ENCODE results near the gene VDAC1.
"Not testable (repeated sequence)": the region's sequence is repeated elsewhere in the genome, so short reads cannot be mapped to it uniquely, and the experiment has no call there.

VDAC1 gene

DNA sequence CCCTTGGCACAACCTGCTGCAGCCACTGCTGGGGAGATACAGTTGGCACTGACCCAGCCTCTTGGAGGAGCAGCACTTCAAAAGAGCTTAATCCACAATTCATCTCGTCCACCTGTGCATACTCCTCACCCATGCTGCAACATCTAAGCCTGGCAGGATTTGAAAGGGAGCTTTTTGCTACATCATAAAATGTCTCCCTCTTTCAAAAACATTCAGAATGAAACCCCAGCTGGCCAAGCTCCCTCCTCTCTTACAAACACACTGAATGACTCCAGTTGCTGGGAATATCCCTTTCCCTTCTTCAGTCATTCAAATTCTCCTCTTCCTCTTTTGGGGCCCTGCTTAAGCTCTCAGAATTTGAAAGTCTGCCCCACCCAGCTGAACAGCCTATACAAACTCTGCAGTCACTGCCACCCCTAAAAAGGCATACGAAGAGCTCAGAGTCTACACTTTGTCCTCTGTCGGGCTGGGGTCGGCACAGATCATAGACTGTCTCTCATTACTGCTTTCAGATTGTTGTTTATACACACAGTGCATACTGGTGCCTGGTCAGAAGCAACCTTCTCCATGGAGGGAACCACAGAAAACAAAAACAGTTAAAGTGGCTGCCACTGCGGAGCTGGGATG, 27.5 kb downstream of the VDAC1 start:
- Histone ChIP-seq H3K4me1 (ENCODE audit: control insufficient read depth, low read length) (no peaks in the 10 kb centered on the region), H3K4me2 (ENCODE audit: low read length) (no peak overlapping the region), H3K9me3 (ENCODE audit: control insufficient read depth, insufficient read depth, low read length) (no peaks in the 10 kb centered on the region), H4K20me1 (ENCODE audit: control insufficient read depth, insufficient read depth, low read depth, low read length) (peaks cover 8% of the 10 kb centered on the region; the same call in 1 of the 2 replicates), H3K4me3 (ENCODE audit: low read length) (no peak overlapping the region), H3K36me3 (ENCODE audit: control insufficient read depth, low read length) (peaks cover 88% of the 10 kb centered on the region), H3F3A (ENCODE audit: control insufficient read depth, insufficient read depth) (peaks cover 29% of the 10 kb centered on the region), H3K27me3 (ENCODE audit: control insufficient read depth, low read length) (no peaks in the 10 kb centered on the region), H3K27ac (ENCODE audit: low read depth, low read length) (no peak overlapping the region), H3K79me2 (ENCODE audit: control insufficient read depth, low read length) (peaks cover 28% of the 10 kb centered on the region), H3K9me2 (replicated peaks; ENCODE audit: control insufficient read depth, low read length) (no peaks in the 10 kb centered on the region)
- TF ChIP-seq CTCF (IDR thresholded peaks at IDR 0.05; ENCODE audit: low read depth, low read length, poor library complexity, severe bottlenecking) (no peak), EZH2phosphoT487 (IDR thresholded peaks at IDR 0.05; ENCODE audit: borderline replicate concordance, low read length) (no peak)

- H4K20me1 ChIP-seq (ENCODE audit: control insufficient read depth, insufficient read depth, low read depth, low read length) = not testable (repeated sequence)
- H3K36me3 ChIP-seq (ENCODE audit: control insufficient read depth, low read length) = peaks cover 82% of the 10 kb centered on the region
These were observed 29.2 kb downstream of the VDAC1 start for GRCh38 chr5:133975546-133975945.

GRCh38 chr5:133974142-133974541, 30.6 kb downstream of the VDAC1 start:
- no peak overlapping the region for H3K4me2 ChIP-seq (ENCODE audit: low read length)
- peaks cover 13% of the 10 kb centered on the region for H3K4me1 ChIP-seq (ENCODE audit: control insufficient read depth, low read length)
- peaks cover 78% of the 10 kb centered on the region for H3K36me3 ChIP-seq (ENCODE audit: control insufficient read depth, low read length)
- TF ChIP-seq CTCF (IDR thresholded peaks at IDR 0.05; ENCODE audit: low read depth, low read length, poor library complexity, severe bottlenecking) (no peak), EZH2phosphoT487 (IDR thresholded peaks at IDR 0.05; ENCODE audit: borderline replicate concordance, low read length) (no peak)
- H4K20me1 ChIP-seq (ENCODE audit: control insufficient read depth, insufficient read depth, low read depth, low read length) = no peaks in the 10 kb centered on the region
- H3K9me2 ChIP-seq (replicated peaks; ENCODE audit: control insufficient read depth, low read length) = no peaks in the 10 kb centered on the region
- H3K27me3 ChIP-seq (ENCODE audit: control insufficient read depth, low read length) = no peaks in the 10 kb centered on the region
- H3K27ac ChIP-seq (ENCODE audit: low read depth, low read length) = no peak overlapping the region
- no peak overlapping the region for H3K4me3 ChIP-seq (ENCODE audit: low read length)
- peaks cover 14% of the 10 kb centered on the region for H3K79me2 ChIP-seq (ENCODE audit: control insufficient read depth, low read length)
- no peaks in the 10 kb centered on the region for H3K9me3 ChIP-seq (ENCODE audit: control insufficient read depth, insufficient read depth, low read length)
- H3F3A ChIP-seq (ENCODE audit: control insufficient read depth, insufficient read depth) = peaks cover 39% of the 10 kb centered on the region

More at GRCh38 chr5:133975546-133975945, 29.2 kb downstream of the VDAC1 start:
- not testable (repeated sequence) for H3K9me3 ChIP-seq (ENCODE audit: control insufficient read depth, insufficient read depth, low read length); H3K4me2 ChIP-seq (ENCODE audit: low read length); H3K9me2 ChIP-seq (replicated peaks; ENCODE audit: control insufficient read depth, low read length); H3K27me3 ChIP-seq (ENCODE audit: control insufficient read depth, low read length); H3K4me3 ChIP-seq (ENCODE audit: low read length); H3K4me1 ChIP-seq (ENCODE audit: control insufficient read depth, low read length); H3K27ac ChIP-seq (ENCODE audit: low read depth, low read length)
- Histone ChIP-seq H3K79me2 (ENCODE audit: control insufficient read depth, low read length) (peaks cover 18% of the 10 kb centered on the region), H3F3A (ENCODE audit: control insufficient read depth, insufficient read depth) (peaks cover 27% of the 10 kb centered on the region)

GRCh38 chr5:133970325-133970909, 34.4 kb downstream of the VDAC1 start:
- TF ChIP-seq CTCF (IDR thresholded peaks at IDR 0.05; ENCODE audit: low read depth, low read length, poor library complexity, severe bottlenecking) (no peak), EZH2phosphoT487 (IDR thresholded peaks at IDR 0.05; ENCODE audit: borderline replicate concordance, low read length) (no peak)
- Histone ChIP-seq H3F3A (ENCODE audit: control insufficient read depth, insufficient read depth) (peaks cover 35% of the 10 kb centered on the region), H4K20me1 (ENCODE audit: control insufficient read depth, insufficient read depth, low read depth, low read length) (no peaks in the 10 kb centered on the region), H3K9me3 (ENCODE audit: control insufficient read depth, insufficient read depth, low read length) (no peaks in the 10 kb centered on the region), H3K27me3 (ENCODE audit: control insufficient read depth, low read length) (no peaks in the 10 kb centered on the region), H3K79me2 (ENCODE audit: control insufficient read depth, low read length) (peaks cover 35% of the 10 kb centered on the region), H3K9me2 (replicated peaks; ENCODE audit: control insufficient read depth, low read length) (no peaks in the 10 kb centered on the region), H3K4me2 (ENCODE audit: low read length) (peak overlapping the region; percentile 72), H3K4me3 (ENCODE audit: low read length) (peak overlapping the region; percentile 90), H3K4me1 (ENCODE audit: control insufficient read depth, low read length) (peaks cover 23% of the 10 kb centered on the region), H3K27ac (ENCODE audit: low read depth, low read length) (peak overlapping the region; percentile 54), H3K36me3 (ENCODE audit: control insufficient read depth, low read length) (peaks cover 51% of the 10 kb centered on the region)
